ENCODE results near the gene EVC.

Gene EVC

GRCh38 chr4:5712517-5712916, 1.5 kb downstream of the EVC start:
- DNase-seq (ENCODE audit: low read depth): peak; percentile 51
- no peak for TF ChIP-seq CTCF (IDR thresholded peaks at IDR 0.05; ENCODE audit: low read length, missing control alignments)
- peak overlapping the region; percentile 79 for H3K4me3 ChIP-seq (replicated peaks; ENCODE audit: low read depth, low read length)

- no peak for DNase-seq (ENCODE audit: low read depth)
- peak overlapping the region; percentile 79 for H3K4me3 ChIP-seq (replicated peaks; ENCODE audit: low read depth, low read length)
- TF ChIP-seq CTCF (IDR thresholded peaks at IDR 0.05; ENCODE audit: low read length, missing control alignments): no peak
These were observed 1.9 kb downstream of the EVC start for GRCh38 chr4:5712931-5713330.

- peak overlapping the region; percentile 14 for H3K4me3 ChIP-seq (replicated peaks; ENCODE audit: low read depth, low read length)
- DNase-seq (ENCODE audit: low read depth): no peak
- no peak for TF ChIP-seq CTCF (IDR thresholded peaks at IDR 0.05; ENCODE audit: low read length, missing control alignments)
These were observed 2.9 kb downstream of the EVC start for GRCh38 chr4:5713861-5714260.

- no peak for TF ChIP-seq CTCF (IDR thresholded peaks at IDR 0.05; ENCODE audit: low read length, missing control alignments)
- H3K4me3 ChIP-seq (replicated peaks; ENCODE audit: low read depth, low read length): no peak overlapping the region
- no peak for DNase-seq (ENCODE audit: low read depth)
These were observed 4.4 kb downstream of the EVC start for GRCh38 chr4:5715357-5715756.

- no peak overlapping the region for H3K4me3 ChIP-seq (replicated peaks; ENCODE audit: low read depth, low read length)
- no peak for TF ChIP-seq CTCF (IDR thresholded peaks at IDR 0.05; ENCODE audit: low read length, missing control alignments)
- no peak for DNase-seq (ENCODE audit: low read depth)
These were observed 5.4 kb downstream of the EVC start for GRCh38 chr4:5716391-5716790.

- TF ChIP-seq CTCF (IDR thresholded peaks at IDR 0.05; ENCODE audit: low read length, missing control alignments): no peak
- DNase-seq (ENCODE audit: low read depth): no peak
- H3K4me3 ChIP-seq (replicated peaks; ENCODE audit: low read depth, low read length): no peak overlapping the region
These were observed 6.6 kb downstream of the EVC start for GRCh38 chr4:5717449-5718158.

- no peak for DNase-seq (ENCODE audit: low read depth)
- TF ChIP-seq CTCF (IDR thresholded peaks at IDR 0.05; ENCODE audit: low read length, missing control alignments): no peak
- no peak overlapping the region for H3K4me3 ChIP-seq (replicated peaks; ENCODE audit: low read depth, low read length)
These were observed 7.4 kb downstream of the EVC start for GRCh38 chr4:5718411-5718810.

Data from fibroblast of pulmonary artery (primary cell).